Raji (cell line): ENCODE measurements around the gene AFDN.

Experiments used
- POLR2A ChIP-seq: IDR thresholded peaks from 2 replicates; pipeline ENCODE4 v1.6.1; 2011; ENCODE audit warnings: low read depth, low read length, control low read depth; ENCODE audit not compliant: insufficient read depth

The AFDN gene

GRCh38 chr6:167789358-167789757 is 37.4 kb upstream of the AFDN start:
- TF ChIP-seq POLR2A = no peak

DNA sequence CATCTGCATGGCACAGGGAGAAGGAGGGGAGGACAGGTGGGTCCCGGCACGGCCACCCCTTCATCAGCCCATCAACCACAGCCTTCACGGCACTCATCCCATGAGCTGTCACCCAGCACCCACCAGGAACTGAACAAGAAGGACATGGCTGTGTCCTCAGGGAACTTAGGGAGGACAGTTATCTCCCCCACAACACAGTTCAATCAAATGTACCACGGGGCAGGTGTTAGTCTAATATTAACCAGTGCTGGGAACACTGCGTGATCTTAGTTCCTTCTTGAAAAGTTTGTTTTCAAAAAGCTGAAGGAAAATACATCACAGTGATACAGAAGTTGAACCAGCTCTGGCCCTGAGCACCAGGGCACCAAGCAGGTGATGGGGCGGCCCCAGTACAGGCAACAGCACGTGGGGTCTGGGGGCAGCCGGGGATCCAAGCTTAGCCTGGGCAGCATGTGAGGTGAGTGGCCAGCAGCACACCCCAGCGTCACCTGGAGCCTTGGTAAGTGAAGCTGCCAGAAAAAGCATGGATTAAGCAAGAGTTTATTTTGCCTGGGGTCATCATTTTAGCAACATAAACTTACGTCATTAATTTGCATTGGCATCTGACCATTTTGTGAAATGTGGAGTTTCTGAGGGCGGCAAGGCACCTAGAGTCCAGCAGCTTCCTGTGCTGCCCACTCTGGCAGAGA is 35.5 kb upstream of the AFDN start:
- no peak for TF ChIP-seq POLR2A

- no peak for TF ChIP-seq POLR2A
Observed at GRCh38 chr6:167791780-167792478, 34.8 kb upstream of the AFDN start.

- no peak for TF ChIP-seq POLR2A
Observed at GRCh38 chr6:167793421-167793820, 33.3 kb upstream of the AFDN start.

- no peak for TF ChIP-seq POLR2A
Observed at GRCh38 chr6:167794161-167795157, 32.3 kb upstream of the AFDN start.

DNA sequence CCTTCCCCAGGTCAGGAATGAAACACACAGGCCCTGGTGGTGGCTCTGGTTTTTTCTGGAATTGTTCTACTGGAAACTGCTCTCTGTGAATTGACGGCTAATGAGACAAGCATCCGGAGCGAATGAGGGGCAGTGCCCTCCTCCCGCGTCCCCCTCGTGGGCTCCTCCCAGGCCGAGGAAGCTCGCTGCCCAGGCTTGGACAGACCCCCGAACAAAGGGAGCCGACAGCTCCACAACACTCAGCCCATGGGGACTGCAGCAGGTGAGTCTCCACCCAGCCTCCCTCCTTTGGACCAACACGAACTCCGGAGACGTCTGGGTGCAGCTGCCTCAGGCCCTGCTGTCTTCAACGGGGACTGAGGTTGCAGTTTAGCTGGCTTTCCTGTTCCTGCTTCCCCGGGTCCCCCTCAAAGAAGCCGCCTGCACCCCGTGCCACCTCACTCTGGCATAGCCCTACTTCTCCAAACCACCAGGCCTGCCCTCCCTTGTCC is 31.3 kb upstream of the AFDN start:
- TF ChIP-seq POLR2A = no peak

GRCh38 chr6:167795874-167796191 is 30.9 kb upstream of the AFDN start:
- no peak for TF ChIP-seq POLR2A

GRCh38 chr6:167796192-167796981 is 30.3 kb upstream of the AFDN start:
- no peak for TF ChIP-seq POLR2A

GRCh38 chr6:167797011-167797471 is 29.7 kb upstream of the AFDN start:
- no peak for TF ChIP-seq POLR2A

DNA sequence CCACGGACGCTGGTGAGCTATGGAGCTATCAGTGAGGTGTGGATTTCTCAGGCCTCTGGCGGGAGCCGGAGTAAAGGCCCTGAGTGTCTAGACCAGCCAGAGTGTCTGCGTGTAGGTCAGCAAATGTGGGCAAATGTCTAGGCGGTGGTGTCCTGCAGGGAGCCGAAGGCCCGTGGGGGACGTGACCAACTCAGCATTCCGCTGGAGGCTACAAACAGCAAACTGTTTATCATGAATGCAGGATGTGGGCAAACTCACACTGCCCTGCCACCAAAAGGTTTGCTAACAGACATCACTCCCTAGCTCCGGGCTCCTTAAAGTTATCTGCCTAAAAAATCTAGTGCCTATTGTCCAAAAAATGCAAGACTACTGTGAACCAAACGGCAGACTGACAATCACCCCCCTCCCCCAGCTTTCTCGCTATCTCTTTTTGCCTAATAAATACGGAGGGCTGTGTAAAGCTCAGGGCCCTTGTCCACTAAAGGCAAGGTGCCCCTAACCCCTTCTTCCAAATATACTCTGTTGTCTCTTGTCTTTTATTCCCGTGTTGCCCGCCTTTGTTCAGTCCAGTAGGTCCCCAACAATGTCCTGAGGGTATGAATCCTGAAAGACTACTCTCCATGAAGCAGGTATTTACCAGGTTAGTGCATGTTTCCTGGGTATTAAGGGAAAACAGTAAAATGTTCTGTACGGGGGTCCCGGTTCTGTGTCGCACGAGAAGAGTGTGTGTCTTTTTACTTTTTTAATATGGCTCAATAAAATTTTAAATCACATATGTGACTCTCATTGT is 29.0 kb upstream of the AFDN start:
- TF ChIP-seq POLR2A = no peak

DNA sequence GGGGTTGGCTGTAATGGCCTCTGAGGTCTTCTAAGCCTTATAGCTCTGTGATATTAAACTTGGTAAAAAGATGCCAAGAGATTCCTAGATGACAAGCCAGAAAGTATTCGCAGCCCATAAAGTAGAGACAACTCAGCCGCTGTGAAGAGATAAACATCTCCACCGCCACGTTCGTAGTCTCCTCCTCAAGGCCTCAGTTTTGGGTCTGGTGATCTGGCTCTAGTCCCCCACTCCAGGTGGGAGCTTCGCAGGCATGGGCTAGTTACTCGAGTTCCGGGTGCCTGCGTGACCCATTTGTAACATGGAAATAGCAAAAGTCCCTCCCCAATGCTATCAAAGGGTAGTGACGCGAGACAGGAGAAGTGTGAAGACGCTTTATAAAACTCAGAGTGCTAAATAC is 28.3 kb upstream of the AFDN start:
- no peak for TF ChIP-seq POLR2A

GRCh38 chr6:167799033-167799821 is 27.5 kb upstream of the AFDN start:
- TF ChIP-seq POLR2A = no peak

DNA sequence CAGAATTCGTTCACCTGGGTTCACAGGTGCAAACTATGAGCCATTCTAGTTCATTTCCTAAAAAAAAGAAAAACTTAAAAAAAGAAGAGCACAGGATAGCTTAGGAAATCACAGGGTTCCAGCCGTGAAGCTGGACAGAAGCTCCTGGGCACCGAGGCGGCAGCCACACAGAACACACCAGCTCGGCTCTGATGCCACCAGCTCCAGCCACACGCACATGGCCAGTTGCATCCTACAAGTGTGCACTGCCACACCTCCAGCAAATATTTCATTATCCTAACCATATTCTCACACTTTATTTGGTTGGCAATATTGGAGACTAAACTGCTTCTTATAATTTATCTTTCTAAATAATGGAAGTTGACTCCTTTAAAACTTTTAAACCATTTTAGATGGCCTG is 26.2 kb upstream of the AFDN start:
- no peak for TF ChIP-seq POLR2A
